ENCODE results near the gene DGKG. TPM values are rescaled to one million over a fixed set of nuclear protein-coding genes. Genes with fewer than 3 reads are reported as not detected.
A peak's percentile ranks its signal among the peaks of the same experiment; 100 is the strongest.

DGKG gene
- total and polyA plus RNA-seq, 7 donors, result 3.6 to 12.1 (median 8.0) TPM

DNA sequence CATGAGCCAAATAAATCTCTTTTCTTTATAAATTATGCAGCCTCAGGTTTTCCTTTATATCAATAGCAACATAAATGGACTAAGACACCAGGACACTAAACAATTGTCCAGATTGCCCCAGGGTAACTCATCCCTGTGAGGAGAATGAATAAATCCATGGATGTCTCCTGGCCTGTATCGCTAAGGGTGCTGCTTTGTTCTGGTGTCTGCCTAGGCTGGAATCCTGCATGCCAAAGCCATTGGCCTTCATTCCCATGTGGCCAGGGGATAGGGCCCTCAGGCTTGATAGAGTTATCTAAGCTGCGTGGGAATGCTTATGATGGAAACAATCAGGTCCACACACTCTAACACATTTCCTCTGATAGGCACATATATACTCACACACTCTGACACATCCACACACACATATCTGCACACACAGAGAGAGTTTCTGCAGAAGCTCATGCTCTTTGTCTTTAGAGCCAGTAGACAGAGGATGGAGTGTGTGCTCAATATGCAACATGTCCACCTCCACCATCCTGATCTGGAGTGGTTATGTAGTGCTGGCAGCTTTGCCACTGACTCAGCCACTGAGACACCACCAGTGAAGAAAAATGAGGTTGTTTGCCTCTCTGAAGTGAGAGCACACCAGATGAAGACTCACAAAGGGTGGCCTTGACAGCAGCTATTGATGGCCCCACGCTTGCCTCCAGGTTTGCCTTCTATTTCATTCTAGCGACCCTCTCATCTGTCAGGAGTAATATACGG, 24.0 kb upstream of the DGKG start:
- intact Hi-C loops (cut with DNase I), result no loop called here
- WGBS, 3 donors, result 90 to 96% (median 91%) methylated on average over 5 of the region's 5 CpGs
- DNase-seq (no peak), ATAC-seq (no peak)
- TF ChIP-seq, protein P1, sequence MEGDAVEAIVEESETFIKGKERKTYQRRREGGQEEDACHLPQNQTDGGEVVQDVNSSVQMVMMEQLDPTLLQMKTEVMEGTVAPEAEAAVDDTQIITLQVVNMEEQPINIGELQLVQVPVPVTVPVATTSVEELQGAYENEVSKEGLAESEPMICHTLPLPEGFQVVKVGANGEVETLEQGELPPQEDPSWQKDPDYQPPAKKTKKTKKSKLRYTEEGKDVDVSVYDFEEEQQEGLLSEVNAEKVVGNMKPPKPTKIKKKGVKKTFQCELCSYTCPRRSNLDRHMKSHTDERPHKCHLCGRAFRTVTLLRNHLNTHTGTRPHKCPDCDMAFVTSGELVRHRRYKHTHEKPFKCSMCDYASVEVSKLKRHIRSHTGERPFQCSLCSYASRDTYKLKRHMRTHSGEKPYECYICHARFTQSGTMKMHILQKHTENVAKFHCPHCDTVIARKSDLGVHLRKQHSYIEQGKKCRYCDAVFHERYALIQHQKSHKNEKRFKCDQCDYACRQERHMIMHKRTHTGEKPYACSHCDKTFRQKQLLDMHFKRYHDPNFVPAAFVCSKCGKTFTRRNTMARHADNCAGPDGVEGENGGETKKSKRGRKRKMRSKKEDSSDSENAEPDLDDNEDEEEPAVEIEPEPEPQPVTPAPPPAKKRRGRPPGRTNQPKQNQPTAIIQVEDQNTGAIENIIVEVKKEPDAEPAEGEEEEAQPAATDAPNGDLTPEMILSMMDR (IDR thresholded peaks at IDR 0.05), result no peak
- no peaks in the 10 kb centered on the region for H3K9me3 ChIP-seq
- no peaks in the 10 kb centered on the region for H3K36me3 ChIP-seq (ENCODE audit: insufficient read depth in 1 of 2, low read depth in 1 of 2)
- H3K27ac ChIP-seq, result no peak overlapping the region
- H3K27me3 ChIP-seq (ENCODE audit: insufficient read depth in 3 of 3, low read length in 2 of 3), result no peaks in the 10 kb centered on the region
- no peak overlapping the region for H3K4me3 ChIP-seq
- H3K4me1 ChIP-seq, result peaks cover 8% of the 10 kb centered on the region

DNA sequence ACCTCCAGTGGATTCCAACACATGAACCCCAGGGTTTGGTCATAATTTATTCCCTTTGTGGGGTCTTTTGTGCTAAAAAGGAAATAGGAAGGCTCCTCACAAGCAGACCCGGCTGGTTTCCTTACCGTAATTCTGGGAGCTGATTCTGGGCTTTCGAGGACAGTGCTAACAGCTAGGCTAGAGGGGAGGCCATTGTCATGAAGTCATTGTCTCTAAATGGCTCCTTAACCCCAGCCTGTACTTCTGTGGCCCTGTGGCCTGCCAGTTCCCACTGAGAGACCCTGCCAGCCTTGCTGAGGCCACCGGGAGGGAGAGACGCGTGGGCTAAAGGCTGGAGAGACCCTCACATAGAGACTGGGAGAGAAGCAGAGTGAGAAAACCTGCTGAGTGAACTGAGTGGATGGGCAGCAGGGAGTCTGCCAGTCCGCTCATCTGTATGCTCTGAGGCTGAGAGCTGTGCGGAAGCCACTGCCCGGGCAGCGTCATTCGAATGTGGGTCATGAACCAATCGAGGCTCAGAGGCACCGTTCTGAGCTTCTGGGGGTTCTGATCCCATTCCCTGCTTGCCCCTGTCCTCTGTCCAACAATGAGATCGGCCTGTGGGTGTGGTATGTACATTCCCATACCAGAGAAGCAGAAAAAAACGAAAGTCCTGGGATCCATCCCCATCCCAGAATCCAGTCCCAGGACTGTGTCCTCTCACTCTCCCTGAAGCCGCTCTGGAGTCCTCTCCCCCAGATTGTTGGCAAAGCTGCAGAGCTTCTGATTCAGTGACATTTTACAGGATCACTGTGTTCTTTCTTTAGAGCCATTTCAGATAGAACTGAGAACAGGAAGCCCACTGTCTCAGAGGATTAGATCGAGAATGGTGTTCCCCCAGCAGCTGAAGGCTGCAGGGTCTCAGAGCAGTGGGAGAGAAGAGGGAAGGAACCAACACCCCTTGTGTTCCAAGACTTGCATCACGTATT, 21.3 kb upstream of the DGKG start:
- intact Hi-C loops (cut with DNase I), result no loop called here
- ATAC-seq (peak; percentile 89 to 98 (median 93)), DNase-seq (no peak)
- Histone ChIP-seq H3K9me3 (no peaks in the 10 kb centered on the region), H3K4me3 (peak overlapping the region; percentile 39), H3K36me3 (ENCODE audit: insufficient read depth in 1 of 2, low read depth in 1 of 2) (no peaks in the 10 kb centered on the region), H3K27me3 (ENCODE audit: insufficient read depth in 3 of 3, low read length in 2 of 3) (no peaks in the 10 kb centered on the region), H3K27ac (peak overlapping the region; percentile 52), H3K4me1 (peaks cover 8% of the 10 kb centered on the region)
- 39 to 48% (median 42%) methylated on average over 18 of the region's 18 CpGs for WGBS, 3 donors
- TF ChIP-seq, protein P1 (IDR thresholded peaks at IDR 0.05), result no peak

GRCh38 chr3:186382217-186382885, 20.3 kb upstream of the DGKG start:
- H3K27me3 ChIP-seq (ENCODE audit: insufficient read depth in 3 of 3, low read length in 2 of 3), result peaks cover 0 to 3% (median 0%) of the 10 kb centered on the region in 3 donors
- DNase-seq (no peak), ATAC-seq (no peak)
- H3K4me1 ChIP-seq, result peaks cover 8% of the 10 kb centered on the region
- intact Hi-C loops (cut with DNase I), result no loop called here
- 47 to 73% (median 62%) methylated on average over 6 of the region's 6 CpGs for WGBS, 3 donors
- no peaks in the 10 kb centered on the region for H3K9me3 ChIP-seq
- H3K27ac ChIP-seq, result peak overlapping the region; percentile 52
- no peaks in the 10 kb centered on the region for H3K36me3 ChIP-seq (ENCODE audit: insufficient read depth in 1 of 2, low read depth in 1 of 2)
- H3K4me3 ChIP-seq, result no peak overlapping the region
- TF ChIP-seq, protein P1 (IDR thresholded peaks at IDR 0.05), result no peak

DNA sequence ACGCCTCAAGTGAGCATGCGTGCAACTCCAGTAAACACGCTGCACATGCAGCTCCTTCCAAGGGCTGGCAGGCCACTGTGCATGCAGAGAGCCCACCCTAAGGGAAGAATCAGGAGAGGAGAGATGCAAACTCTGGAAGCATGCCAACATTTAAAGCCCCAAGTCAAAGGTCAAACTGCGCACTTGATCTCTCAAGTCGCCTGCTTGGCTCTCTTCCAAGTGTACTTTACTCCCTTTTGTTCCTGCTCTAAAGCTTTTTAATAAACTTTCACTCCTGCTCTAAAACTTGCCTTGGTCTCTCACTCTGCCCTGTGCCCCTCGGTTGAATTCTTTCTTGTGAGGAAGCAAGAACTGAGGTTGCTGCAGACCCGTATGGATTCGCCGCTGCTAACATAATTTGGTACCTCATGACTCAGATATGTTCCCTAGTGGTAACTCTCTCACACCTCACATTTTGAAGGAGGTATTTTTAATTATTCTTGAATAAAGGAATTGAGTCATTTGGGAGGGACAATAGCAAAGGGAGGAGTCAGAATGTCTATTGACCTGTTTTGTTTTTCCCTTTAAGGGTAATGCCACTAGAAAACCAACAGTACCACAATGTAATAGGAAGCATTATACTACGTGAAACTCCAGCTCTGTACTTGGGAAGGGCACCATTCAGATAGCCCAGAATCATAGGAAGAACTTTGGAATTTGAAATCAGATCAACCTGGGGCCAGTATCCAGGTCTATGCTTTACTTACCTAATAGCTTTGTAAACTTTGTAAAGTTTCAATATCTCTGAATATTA, 19.6 kb upstream of the DGKG start:
- no peak overlapping the region for H3K4me3 ChIP-seq
- no peak overlapping the region for H3K27ac ChIP-seq
- H3K36me3 ChIP-seq (ENCODE audit: insufficient read depth in 1 of 2, low read depth in 1 of 2), result no peaks in the 10 kb centered on the region
- ATAC-seq (no peak), DNase-seq (no peak)
- H3K27me3 ChIP-seq (ENCODE audit: insufficient read depth in 3 of 3, low read length in 2 of 3), result peaks cover 0 to 3% (median 0%) of the 10 kb centered on the region in 3 donors
- H3K9me3 ChIP-seq, result no peaks in the 10 kb centered on the region
- WGBS, 3 donors, result 52 to 60% (median 59%) methylated on average over 10 of the region's 10 CpGs
- H3K4me1 ChIP-seq, result peaks cover 8% of the 10 kb centered on the region
- TF ChIP-seq, protein P1 (IDR thresholded peaks at IDR 0.05), result no peak
- intact Hi-C loops (cut with DNase I), result no loop called here

Data from psoas muscle (tissue), 8 donors.